Spleen (tissue), 11 donors: ENCODE measurements around the gene PARVA. TPM values are rescaled to one million over a fixed set of nuclear protein-coding genes. Genes with fewer than 3 reads are reported as not detected.
A peak's percentile ranks its signal among the peaks of the same experiment; 100 is the strongest.

Source experiments
- DNase-seq: peaks from one replicate; pipeline ENCODE4 v3.0.0-alpha.2; 2020
- H3K27ac ChIP-seq, 8 donors: fragments of 200-600 bp; sonication (generic) in 7 of 8; 1 replicate in 4 of 8; 2 replicates in 4 of 8; pipeline versions ENCODE4 v1.5.0 to v1.8.0; 2016 to 2021; ENCODE audit warnings: inconsistent platforms in 4 of 8, mild to moderate bottlenecking in 4 of 8, moderate library complexity in 1 of 8
- H3K27me3 ChIP-seq, 7 donors: fragments of 200-600 bp; sonication (generic) in 6 of 7; replicated peaks in 1 of 7; 1 replicate in 4 of 7; 2 replicates in 3 of 7; pipeline versions ENCODE4 v1.5.0 to v1.8.0; 2016 to 2021; ENCODE audit warnings: inconsistent platforms in 3 of 7, mild to moderate bottlenecking in 1 of 7
- H3K36me3 ChIP-seq, 6 donors: fragments of 200-600 bp; sonication (generic) in 5 of 6; 1 replicate in 4 of 6; 2 replicates in 2 of 6; pipeline versions ENCODE4 v1.5.0 to v1.8.0; 2016 to 2021; ENCODE audit warnings: inconsistent platforms in 2 of 6
- H3K4me1 ChIP-seq, 6 donors: fragments of 200-600 bp; sonication (generic) in 5 of 6; 1 replicate in 3 of 6; 2 replicates in 3 of 6; pipeline versions ENCODE4 v1.5.0 to v1.8.0; 2016 to 2021; ENCODE audit warnings: inconsistent platforms in 3 of 6
- H3K4me3 ChIP-seq, 8 donors: fragments of 200-600 bp; sonication (generic) in 7 of 8; 1 replicate in 4 of 8; 2 replicates in 4 of 8; pipeline versions ENCODE4 v1.5.0 to v1.8.0; 2016 to 2021; ENCODE audit warnings: inconsistent platforms in 4 of 8, mild to moderate bottlenecking in 4 of 8, moderate library complexity in 2 of 8
- H3K9me3 ChIP-seq, 8 donors: fragments of 200-600 bp; sonication (generic) in 7 of 8; 1 replicate in 4 of 8; 2 replicates in 4 of 8; pipeline versions ENCODE4 v1.5.0 to v1.8.0; 2016 to 2021; ENCODE audit warnings: inconsistent platforms in 4 of 8
- POLR2A ChIP-seq, 3 donors: fragments of 450-650 bp; IDR thresholded peaks; one replicate each; pipeline ENCODE4 v1.5.1; 2017; ENCODE audit warnings: antibody characterized with exemption in 3 of 3, mild to moderate bottlenecking in 1 of 3
- POLR2AphosphoS5 ChIP-seq, 3 donors: sonication (generic); formaldehyde crosslinking; IDR thresholded peaks; one replicate each; pipeline ENCODE4 v1.5.1; 2017; ENCODE audit warnings: antibody characterized with exemption in 3 of 3
- WGBS, 5 donors: extraction: QIAGEN DNeasy Blood & Tissue Kit in 3 of 5; methylation state at CpG; one replicate each; pipeline versions ENCODE4 v1.1.5 to v1.1.7; 2013 to 2018; 5-methylcytosine and 5-hydroxymethylcytosine counted together
- intact Hi-C: fragments of 100-400 bp; cut with DNase I; formaldehyde crosslinking; loops from one replicate; pipeline ENCODE4 v1.15.0; 2023; ENCODE audit warnings: low total_unique reads
- polyA plus RNA-seq, 3 donors: library from polyadenylated mRNA; stranded (reverse); fragments of 200-250 nt; gene quantifications; one replicate each; pipeline ENCODE4 v1.2.1, GENCODE V29; 2013
- total RNA-seq, 7 donors: library from RNA; depleted of rRNA in 3 of 7; stranded (reverse); fragments of >200 nt in 3 of 7; fragmentation: NEBNext Ultra II Directional in 4 of 7; extraction: Animal tissue kit (Norgen Biotek cat#: 25700) in 4 of 7; gene quantifications; one replicate each; pipeline versions ENCODE4 v1.1.0 to v1.2.1, GENCODE V29; 2016 to 2021
- TF ChIP-seq, protein P1 (sequence below), 11 experiments: fragments of 200-600 bp in 7 of 11; fragments of 450-650 bp in 4 of 11; sonication (generic) in 4 of 11; IDR thresholded peaks in 8 of 11; conservative IDR thresholded peaks in 3 of 11; 1 replicate in 7 of 11; 2 replicates in 4 of 11; pipeline versions ENCODE4 v1.4.0 to v1.8.0; 2016 to 2021; ENCODE audit warnings: antibody characterized with exemption in 11 of 11, inconsistent platforms in 4 of 11, mild to moderate bottlenecking in 1 of 11
- donor health status: healthy with polysubstance abuse.
- donor health status: DM: no; HTN: no; CAD: no; lungs with moderate emphysema.
- donor health status: DM: no; HTN: no; CAD: no.
- donor health status: Bipolar disorder and iron deficiency.
- donor health status: healthy.
- donor health status: DM: no; HTN: no; CAD: no.
- donor health status: DM: yes; HTN: yes; CAD: no.

Gene PARVA
- total and polyA plus RNA-seq, 10 donors, result 3.8 to 56.6 (median 23.3) TPM

DNA sequence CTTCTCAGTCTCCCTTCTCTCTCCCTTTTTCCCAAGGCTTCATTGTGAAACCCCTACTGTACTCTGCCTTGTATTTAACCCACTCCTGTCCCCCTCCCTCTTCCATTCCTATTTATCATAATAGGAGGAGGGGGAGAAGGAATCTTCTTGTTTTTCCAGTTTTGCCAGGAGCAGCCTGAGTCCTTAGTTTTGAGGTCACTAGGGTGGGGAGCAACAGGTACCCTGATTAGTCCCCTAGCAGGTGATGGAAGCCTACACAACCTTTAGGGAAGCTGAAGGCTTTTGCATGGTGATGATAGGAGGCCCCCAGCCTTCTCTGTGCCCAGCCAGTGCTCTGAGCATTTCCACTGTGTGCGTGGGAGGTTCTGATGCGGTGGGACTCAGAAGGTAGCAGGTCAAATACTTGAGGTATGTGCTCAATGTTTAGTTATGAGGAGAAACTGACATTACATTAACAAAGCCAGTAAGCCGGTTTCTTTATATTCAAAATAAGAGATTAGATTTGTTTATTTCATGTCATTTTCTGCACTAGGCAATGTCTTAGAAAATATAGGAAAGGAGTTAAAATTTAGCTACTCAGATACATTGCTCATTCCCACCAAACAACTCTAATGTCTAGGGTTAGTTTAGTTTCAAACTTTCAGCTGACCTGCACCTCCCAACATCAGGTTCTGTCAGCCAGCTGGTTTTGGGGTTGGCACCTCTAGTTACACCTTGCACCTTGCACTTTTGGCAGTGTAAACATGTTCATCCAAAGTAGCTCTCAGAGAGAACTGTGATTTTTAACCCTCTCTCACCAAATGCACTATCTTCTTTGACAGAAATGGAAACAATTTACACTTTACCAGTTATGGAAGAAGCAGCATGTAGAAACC lies 26.0 kb downstream of the PARVA start:
- WGBS, 5 donors, result 86 to 90% (median 89%) methylated on average over 3 of the region's 3 CpGs
- Histone ChIP-seq H3K36me3 (no peaks in the 10 kb centered on the region), H3K4me3 (no peak overlapping the region), H3K4me1 (no peaks in the 10 kb centered on the region), H3K27ac (peak overlapping the region in 2 of 8 donors; percentile 24 to 31), H3K27me3 (no peaks in the 10 kb centered on the region), H3K9me3 (no peaks in the 10 kb centered on the region)
- no peak for DNase-seq
- no peak for TF ChIP-seq POLR2A (IDR thresholded peaks at IDR 0.05)
- TF ChIP-seq, protein P1, sequence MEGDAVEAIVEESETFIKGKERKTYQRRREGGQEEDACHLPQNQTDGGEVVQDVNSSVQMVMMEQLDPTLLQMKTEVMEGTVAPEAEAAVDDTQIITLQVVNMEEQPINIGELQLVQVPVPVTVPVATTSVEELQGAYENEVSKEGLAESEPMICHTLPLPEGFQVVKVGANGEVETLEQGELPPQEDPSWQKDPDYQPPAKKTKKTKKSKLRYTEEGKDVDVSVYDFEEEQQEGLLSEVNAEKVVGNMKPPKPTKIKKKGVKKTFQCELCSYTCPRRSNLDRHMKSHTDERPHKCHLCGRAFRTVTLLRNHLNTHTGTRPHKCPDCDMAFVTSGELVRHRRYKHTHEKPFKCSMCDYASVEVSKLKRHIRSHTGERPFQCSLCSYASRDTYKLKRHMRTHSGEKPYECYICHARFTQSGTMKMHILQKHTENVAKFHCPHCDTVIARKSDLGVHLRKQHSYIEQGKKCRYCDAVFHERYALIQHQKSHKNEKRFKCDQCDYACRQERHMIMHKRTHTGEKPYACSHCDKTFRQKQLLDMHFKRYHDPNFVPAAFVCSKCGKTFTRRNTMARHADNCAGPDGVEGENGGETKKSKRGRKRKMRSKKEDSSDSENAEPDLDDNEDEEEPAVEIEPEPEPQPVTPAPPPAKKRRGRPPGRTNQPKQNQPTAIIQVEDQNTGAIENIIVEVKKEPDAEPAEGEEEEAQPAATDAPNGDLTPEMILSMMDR (IDR thresholded peaks at IDR 0.05 in 8 of 11, conservative IDR thresholded peaks at IDR 0.05 in 3 of 11), result no peak
- no peak for TF ChIP-seq POLR2AphosphoS5 (IDR thresholded peaks at IDR 0.05)
- intact Hi-C loops, result no loop called here

DNA sequence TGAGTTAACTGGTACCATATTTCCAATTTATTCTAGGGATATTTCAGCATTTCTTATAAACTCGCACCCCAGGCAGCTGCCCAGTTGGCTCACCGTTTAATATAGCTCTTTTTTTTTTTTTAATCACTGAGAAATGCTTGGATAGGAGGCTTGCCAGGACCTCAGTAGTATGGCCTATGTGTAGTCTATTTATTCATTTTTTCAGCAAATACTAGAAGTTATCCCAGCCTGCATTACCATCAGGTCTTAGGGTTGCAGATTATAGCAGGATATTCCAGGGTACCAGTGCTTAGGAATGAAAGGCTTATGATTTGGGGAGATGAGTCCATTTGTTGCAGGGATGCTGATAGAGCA lies 26.6 kb downstream of the PARVA start:
- H3K27ac ChIP-seq, result no peak overlapping the region
- H3K4me3 ChIP-seq, result no peak overlapping the region
- TF ChIP-seq, protein P1 (IDR thresholded peaks at IDR 0.05 in 8 of 11, conservative IDR thresholded peaks at IDR 0.05 in 3 of 11), result no peak
- TF ChIP-seq POLR2A (IDR thresholded peaks at IDR 0.05), result no peak
- TF ChIP-seq POLR2AphosphoS5 (IDR thresholded peaks at IDR 0.05), result no peak
- no peaks in the 10 kb centered on the region for H3K4me1 ChIP-seq
- no peaks in the 10 kb centered on the region for H3K36me3 ChIP-seq
- no peaks in the 10 kb centered on the region for H3K27me3 ChIP-seq
- H3K9me3 ChIP-seq, result no peaks in the 10 kb centered on the region
- WGBS, 5 donors, result 58 to 90% (median 68%) methylated on average over 2 of the region's 2 CpGs
- intact Hi-C loops, result no loop called here
- DNase-seq, result no peak

DNA sequence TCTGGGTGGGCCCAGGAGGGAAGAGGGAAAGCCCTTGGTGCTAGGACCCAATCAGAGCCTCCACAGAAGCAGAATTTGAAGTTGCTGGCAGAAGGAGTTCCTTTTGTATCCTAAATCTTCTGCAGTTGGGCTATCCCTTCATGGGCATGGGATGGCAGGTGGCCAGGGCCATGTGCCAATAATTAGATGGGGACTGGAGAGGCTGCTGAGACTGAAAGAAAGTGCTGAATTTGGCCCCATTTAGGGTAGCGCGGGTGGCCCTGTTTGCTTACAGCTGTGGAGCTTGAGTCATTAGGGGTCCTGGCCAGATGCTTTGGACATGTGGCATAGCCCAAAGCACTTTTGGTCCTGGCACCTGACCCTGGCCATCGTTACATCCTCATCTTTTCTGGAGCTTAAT lies 27.1 kb downstream of the PARVA start:
- WGBS, 5 donors, result 79 to 98% (median 88%) methylated on average over 3 of the region's 3 CpGs
- no peak for DNase-seq
- no peaks in the 10 kb centered on the region for H3K4me1 ChIP-seq
- no peak for TF ChIP-seq POLR2AphosphoS5 (IDR thresholded peaks at IDR 0.05)
- TF ChIP-seq, protein P1 (IDR thresholded peaks at IDR 0.05 in 8 of 11, conservative IDR thresholded peaks at IDR 0.05 in 3 of 11), result no peak
- TF ChIP-seq POLR2A (IDR thresholded peaks at IDR 0.05), result no peak
- no peaks in the 10 kb centered on the region for H3K36me3 ChIP-seq
- intact Hi-C loops, result no loop called here
- H3K27ac ChIP-seq, result no peak overlapping the region
- no peak overlapping the region for H3K4me3 ChIP-seq
- H3K27me3 ChIP-seq, result no peaks in the 10 kb centered on the region
- no peaks in the 10 kb centered on the region for H3K9me3 ChIP-seq

DNA sequence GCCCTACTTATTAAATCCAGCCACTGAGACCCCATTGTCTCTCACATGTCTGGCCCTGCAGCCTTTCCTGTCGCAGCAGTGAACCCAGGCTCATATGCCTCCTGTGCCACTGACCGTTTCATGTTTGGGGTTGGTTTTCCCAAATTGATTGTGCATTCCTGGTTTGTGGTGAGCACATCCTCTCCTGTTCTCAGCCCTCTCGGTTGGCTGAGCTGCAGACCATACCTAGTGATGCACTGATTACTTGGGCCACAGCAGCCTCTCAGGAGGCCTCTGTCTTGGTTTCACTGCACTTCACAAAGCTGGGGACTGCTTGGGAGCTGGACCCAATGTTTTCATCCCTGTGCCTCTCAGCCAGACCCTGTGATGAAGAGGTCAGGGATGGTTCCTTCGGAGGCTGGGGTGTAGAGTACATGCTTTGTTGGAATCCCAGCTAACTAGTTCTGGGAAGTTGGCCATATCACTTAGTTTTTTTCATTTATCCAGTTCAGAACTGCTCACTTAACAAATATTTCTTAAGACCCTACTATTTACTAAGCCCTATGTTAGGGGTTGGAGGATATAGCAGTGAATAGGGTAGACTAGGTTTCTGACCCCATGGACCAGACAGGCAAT lies 30.9 kb downstream of the PARVA start:
- 75 to 84% (median 78%) methylated on average over 4 of the region's 4 CpGs for WGBS, 5 donors
- H3K27me3 ChIP-seq, result no peaks in the 10 kb centered on the region

More for the DNA sequence above, 30.9 kb downstream of the PARVA start:
- DNase-seq, result no peak
- Histone ChIP-seq H3K4me3 (no peak overlapping the region), H3K4me1 (peaks cover 0 to 12% (median 3%) of the 10 kb centered on the region in 6 donors), H3K36me3 (no peaks in the 10 kb centered on the region), H3K9me3 (no peaks in the 10 kb centered on the region), H3K27ac (peak overlapping the region in 1 of 8 donors; percentile 16)
- intact Hi-C loops, result no loop called here
- TF ChIP-seq POLR2A (IDR thresholded peaks at IDR 0.05) (no peak), POLR2AphosphoS5 (IDR thresholded peaks at IDR 0.05) (no peak)
- TF ChIP-seq, protein P1 (IDR thresholded peaks at IDR 0.05 in 8 of 11, conservative IDR thresholded peaks at IDR 0.05 in 3 of 11), result no peak
